Measurements from ENCODE around the gene GATAD2A.

DNA sequence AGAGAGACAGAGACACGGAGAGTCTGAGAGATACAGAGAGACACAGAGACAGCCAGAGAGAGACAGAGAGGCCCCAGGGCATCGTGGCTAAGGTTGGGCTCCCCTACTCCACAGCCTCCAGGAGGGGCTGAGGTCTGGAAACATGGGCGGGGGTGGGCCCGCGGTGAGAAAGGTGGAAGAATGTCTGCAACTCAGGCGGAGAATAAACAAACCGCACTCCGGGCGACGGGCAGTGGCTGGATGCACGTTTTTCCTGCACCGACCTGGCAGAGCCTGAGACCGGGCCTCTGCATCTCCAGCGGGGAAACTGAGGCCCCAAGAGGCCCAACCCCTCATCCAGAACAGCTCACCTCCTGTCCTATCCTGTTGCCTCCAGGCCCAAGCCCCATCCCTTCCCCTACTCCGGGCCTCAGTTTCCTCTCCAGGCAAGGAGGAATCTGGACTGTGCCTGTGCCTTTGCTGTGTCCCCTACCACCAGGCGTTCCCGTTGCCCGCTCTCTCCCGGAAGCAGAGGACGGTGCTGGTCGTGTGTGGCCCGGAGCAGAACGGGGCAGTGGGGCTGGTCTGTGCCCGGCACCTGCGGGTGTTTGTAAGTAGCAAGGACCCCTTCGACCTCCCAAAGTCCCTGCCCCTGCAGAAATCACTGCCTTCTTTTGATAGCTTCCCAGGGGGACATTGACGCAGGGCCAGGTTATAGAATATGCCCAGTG, 129.2 kb downstream of the GATAD2A start:
- TF ChIP-seq, protein P1, sequence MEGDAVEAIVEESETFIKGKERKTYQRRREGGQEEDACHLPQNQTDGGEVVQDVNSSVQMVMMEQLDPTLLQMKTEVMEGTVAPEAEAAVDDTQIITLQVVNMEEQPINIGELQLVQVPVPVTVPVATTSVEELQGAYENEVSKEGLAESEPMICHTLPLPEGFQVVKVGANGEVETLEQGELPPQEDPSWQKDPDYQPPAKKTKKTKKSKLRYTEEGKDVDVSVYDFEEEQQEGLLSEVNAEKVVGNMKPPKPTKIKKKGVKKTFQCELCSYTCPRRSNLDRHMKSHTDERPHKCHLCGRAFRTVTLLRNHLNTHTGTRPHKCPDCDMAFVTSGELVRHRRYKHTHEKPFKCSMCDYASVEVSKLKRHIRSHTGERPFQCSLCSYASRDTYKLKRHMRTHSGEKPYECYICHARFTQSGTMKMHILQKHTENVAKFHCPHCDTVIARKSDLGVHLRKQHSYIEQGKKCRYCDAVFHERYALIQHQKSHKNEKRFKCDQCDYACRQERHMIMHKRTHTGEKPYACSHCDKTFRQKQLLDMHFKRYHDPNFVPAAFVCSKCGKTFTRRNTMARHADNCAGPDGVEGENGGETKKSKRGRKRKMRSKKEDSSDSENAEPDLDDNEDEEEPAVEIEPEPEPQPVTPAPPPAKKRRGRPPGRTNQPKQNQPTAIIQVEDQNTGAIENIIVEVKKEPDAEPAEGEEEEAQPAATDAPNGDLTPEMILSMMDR (IDR thresholded peaks at IDR 0.05; ENCODE audit: low read depth, low read length) = no peak
- TF ChIP-seq EZH2phosphoT487 (IDR thresholded peaks at IDR 0.05; ENCODE audit: low read depth) = no peak
